Stimulated activated CD8-positive, alpha-beta memory T cell treated with anti-CD3 and anti-CD28 coated beads, Interleukin-15, amount 100 ng/mL, for 1 hour (primary cell): Measurements from ENCODE around the gene SAMD14.

Experiments
- DNase-seq: peaks from one replicate; pipeline ENCODE4 v3.0.0-alpha.2; 2020; ENCODE audit warnings: low read depth

SAMD14 gene

DNA sequence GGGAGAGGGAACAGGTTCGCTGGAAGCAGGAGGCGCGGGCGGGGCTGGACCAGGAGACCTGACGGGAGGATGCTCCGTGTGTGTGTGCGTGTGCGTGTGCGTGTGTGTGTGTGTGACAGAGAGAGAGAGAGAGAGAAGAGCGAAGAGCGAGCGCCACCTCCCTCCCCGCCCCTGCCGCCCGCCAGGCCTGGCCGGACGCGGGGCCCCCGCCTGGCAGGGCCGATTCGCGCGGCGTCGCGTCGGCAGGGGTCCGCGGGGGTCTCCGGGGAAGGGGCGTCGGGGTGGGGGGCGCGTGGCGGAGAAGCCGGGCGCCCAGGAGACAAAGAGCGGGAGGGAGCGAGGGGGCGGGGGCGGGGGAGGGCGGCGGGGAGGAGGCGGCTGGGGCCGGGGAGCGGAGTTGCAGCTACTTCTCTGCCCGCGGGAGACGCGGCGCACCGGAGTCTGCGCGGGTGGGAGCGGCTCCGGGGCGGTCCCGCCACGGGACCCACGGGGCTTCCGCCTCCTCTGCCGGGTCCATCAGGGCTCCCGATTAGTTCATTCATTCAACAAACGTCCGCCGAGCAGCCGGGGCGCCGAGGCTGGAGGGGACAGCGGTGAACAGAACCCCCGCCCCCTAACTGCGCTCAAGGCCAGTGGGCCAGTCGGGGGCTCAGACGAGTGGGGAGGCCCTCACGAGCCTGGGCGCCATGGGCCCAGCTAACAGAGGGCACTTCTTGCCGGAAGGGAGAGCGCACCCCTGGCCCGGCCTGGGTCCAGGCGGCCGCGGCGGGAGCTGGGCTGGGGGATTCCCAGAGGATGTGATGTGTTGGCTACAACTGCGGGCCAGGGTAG is at the start of gene SAMD14:
SAMD14 (minus strand) TSS at position 433 of the 831 bp plus-strand sequence. CDS start 5,201 bp downstream, outside the sequence.
- no peak for DNase-seq

DNA sequence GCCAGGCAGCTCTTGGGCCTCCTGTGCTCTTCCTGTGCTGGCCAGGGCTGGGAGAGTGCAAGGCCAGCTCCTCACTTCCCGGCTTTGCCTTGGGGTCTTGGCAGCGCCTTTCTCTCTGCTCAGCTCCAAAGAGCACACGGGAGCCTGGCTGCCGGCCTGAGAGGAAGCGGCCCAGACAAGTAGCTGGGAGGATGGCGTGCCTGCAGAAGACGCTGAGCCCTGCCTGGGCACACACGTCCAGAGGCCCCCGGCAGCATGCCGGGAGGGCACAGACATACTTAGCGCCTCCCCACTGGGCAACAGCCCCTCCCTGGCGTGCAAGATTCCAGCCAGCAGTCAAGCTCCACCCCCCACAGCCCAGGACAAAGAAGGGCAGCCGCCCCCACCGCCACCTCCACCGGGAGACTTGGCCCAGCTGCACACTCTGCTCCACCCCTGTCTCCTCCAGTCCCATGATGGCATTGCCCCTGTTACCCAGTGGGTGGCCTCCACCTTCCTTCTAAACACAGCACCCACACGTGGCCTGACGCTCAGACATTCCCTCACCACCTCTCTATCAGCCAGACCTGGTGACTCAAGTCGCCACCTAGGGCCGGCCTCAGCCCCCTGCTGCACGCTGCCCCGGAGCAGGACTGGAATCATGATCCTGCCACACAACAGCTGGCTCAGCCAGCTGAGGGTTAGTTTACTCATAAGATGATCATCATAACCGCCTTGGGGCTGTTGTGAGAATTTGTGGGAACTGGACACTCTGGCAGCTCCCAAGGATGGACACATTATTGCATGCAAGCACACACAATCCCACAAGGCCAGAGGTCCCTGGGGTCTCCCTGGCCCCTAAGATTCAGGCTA is 48.2 kb upstream of the SAMD14 start:
- DNase-seq, result no peak

DNA sequence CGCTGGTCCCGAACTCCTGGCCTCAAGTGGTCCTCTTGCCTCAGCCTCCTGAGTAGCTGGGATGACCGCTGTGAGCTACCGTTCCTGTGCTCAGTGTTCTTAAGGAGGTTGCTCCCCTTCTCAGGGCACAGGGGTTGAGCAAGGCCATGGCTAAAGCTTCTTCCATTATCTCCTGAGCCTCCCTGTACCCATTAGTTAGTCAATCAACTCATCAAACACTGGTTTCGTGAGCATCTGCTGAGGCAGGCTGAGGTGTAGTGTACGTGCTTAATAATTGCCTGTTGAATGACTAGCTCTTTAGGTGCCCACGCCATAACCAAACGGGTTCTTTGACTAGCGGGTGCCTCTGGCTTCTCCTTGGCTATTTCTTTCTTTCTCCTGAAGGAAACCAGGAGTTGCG is 47.5 kb upstream of the SAMD14 start:
- DNase-seq, result no peak

DNA sequence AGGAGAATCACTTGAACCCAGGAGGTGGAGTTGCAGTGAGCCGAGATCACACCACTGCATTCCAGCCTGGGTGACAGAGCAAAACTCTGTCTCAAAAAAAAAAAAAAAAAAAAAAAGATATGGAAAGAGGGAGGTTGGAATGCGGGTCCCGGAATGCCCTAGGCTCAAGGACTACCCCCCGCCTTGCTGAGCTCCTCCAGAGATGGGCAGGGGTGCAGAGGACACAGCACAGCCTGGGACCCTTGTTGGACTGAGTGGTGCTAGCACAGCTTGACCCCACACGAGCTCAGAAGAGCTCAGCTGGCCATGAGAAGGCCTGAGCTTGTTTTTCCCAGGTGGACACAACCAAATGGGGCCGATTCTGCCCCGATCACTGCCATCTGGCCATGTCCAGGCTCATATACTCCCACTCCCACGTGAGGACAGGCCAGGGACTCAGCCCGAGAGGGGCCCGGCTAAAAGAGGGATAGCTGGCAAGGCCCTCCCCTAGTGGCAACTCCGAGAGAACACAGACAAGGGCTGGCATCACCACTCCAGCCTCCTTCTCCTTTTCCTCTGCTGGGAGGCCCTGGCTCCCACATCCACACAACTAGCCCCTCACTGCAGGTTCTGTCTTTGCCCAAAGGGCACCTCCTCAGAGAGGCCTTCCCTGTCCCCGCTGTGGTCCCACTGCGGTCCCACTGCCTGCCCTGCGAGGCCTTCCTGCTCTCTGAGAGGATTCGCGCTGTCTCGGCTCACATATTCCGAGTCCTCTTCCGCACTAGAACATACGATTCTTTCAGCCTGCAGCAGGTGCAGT is 46.8 kb upstream of the SAMD14 start:
- no peak for DNase-seq

DNA sequence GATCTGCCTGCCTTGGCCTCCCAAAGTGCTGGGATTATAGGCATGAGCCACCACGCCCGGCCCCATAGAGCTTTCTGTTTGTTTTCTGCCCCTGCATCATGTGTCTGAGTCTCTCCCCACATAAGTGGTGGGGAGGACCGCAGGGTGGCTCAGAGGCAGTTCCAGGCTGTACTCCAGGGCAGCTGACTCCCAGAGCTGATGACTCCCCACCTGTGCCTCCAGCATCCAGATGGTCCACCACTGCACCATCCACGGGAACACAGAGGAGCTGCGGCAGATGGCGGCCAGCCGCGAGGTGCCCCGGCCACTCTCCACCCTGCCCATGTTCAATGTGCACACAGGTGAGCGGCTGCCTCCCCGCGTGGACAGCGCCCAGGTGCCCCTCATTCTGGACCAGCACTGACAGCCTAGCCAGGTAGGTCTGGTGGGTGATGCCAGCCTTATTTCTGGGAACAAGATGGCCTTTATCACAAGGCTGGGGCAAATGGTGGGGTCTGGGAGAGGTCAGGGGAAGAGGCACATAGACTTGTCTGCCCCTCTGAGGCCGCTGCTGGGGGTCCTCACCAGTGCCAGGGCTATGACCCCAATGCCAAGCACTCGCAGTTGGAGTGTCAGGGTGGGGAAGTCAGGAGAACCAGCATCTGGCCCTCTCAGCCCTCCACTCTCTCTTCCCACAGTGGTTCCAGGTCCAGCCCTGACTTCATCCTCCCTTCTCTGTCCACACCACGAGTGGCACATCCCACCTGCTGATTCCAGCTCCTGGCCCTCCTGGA is 45.3 kb upstream of the SAMD14 start:
- no peak for DNase-seq

DNA sequence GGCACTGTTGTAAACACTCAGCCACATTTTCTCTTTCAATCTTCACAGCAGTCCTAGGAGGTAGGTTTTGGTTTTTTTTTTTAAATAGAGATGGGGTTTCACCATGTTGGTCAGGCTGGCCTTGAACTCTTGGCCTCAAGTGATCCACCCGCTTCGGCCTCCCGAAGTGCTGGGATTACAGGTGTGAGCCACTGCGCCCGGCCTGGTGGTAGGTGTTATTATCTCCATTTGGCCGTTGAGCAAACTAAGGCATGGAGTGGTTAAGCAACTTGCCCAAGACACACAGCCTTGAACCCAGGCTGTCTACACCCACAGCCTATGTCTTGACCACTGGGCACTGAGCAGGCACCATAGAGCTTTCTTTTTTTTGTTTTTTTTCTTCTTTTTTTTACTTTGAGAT is 44.5 kb upstream of the SAMD14 start:
- no peak for DNase-seq

DNA sequence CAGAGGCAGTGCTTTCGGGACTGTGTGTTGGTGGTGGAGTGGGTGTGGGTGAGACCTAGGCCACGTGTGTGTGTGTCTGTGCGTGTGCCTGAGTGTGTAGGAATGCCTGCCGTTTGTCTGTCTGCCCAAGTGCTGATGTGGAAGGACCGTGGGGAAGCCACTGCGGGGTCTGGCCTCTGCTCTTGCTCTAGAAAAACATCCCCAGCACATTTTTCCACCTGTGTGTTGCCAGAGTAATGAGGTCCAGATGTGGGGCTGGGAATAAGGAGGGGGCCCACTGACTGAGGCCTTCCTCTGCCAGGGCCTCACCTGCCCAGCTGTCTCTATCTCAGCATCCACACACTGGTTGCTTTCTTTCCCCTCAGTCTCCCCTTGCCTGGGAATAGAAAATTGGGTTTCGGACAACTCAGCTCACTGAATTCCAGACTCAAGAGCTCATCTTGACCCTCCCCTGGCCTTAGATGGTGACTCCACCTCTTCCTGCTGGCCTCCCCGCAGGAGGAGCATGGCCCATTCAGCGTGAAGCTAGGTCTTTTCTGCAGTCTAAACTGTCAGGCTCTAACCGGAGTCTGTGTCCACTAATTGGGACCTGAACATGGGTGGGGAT is 43.5 kb upstream of the SAMD14 start:
- no peak for DNase-seq

DNA sequence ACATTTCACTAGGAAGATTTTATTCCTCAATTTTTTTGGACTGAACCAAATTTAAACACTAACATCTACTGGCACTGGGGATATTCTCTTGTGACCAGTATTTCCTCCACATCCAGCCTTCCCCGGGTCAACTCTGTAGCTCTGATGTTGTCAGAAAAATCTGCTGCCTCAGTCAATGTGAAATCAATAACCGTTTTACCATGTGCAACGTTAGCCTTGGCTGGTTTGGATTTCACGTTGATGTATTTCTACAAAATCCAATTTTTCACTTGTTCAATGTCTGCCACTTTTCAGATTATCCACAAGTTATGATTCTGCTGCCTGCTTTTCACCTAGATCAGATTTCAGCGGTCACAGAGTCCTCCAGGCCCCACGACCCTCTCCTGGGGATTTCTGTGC is 43.0 kb upstream of the SAMD14 start:
- DNase-seq, result no peak

DNA sequence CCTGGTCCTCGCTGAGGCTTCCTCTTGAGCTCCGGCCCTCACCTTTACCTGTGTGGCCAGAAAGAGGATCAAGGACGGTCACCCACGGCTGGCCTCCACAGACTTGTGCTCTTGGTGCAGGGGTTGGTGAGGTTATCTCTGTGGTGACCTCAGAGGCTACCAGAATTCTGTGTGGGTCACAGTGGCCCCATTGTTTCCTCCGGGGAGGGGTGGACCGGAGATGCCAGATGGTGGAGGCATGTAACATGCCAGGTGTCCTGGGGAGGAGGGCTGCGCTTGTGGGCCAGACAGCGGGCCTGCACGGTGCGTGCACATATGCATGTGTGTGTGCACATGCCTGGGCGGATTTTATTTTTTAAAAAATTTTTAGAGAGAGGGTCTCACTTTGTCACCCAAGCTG is 42.2 kb upstream of the SAMD14 start:
- DNase-seq, result no peak

DNA sequence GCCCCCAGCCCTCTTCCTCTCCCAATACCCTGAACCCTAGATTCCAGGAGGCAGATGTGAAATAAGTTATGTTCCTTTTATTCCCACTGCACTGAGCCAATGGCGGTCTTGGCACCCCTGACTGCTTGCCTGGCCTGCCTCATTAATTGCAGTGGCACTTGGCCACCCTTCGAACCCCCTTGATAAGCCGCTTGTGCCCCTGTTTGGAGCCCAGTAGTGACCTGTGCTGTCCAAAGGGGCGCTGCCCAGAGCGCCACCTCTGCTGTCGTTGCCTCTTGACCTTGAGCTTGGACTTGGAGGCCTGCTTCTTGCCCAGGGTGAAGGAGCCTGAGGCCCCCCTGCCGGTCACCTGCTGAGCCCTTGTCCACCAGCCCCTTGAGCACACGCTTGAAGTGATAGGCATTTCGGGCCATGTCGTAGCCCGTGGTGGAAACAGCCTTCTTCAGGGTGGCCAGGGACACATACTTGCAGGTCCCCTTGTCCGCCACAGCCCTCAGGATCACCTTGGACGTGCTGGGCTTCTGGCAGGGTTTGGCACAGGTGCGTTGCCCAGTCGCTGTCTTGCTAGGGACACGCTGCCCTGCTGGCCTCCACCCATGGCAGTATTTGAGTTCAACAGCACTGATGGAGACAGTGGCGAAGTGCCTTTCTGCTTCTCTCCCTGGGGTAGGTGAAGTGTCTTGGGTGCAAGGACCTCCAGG is 41.6 kb upstream of the SAMD14 start:
- DNase-seq, result no peak

DNA sequence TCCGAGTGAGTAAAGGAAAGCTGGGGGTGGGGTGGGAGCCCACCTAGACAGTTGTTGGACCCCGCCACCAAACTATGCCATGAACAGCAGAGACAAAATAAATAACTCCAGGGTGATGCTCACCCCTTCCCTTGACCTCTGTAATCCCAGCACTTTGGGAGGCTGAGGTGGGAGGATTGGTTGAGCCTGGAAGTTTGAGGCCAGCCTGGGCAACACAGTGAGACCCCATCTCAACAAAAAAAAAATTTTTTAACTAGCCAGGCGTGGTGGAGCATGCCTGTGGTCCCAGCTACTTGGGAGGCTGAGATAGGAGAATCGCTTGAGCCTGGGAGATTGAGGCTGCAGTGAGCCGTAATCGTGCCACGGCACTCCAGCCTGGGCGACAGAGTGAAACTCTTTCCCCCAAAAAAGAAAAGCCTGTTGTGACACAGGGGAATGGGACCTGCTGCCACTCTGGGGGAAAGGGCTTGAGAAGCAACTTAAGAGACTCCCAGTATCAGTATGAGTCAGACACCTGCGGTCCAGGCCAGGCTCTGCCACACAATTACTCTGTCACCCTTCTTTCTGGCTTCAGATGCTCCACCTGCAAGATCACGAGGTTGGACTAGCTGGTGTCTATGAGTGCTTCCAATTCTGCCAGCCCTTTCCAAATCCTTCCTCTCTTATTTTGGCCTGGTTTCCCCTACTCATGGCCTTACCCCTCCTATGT is 40.9 kb upstream of the SAMD14 start:
- no peak for DNase-seq

DNA sequence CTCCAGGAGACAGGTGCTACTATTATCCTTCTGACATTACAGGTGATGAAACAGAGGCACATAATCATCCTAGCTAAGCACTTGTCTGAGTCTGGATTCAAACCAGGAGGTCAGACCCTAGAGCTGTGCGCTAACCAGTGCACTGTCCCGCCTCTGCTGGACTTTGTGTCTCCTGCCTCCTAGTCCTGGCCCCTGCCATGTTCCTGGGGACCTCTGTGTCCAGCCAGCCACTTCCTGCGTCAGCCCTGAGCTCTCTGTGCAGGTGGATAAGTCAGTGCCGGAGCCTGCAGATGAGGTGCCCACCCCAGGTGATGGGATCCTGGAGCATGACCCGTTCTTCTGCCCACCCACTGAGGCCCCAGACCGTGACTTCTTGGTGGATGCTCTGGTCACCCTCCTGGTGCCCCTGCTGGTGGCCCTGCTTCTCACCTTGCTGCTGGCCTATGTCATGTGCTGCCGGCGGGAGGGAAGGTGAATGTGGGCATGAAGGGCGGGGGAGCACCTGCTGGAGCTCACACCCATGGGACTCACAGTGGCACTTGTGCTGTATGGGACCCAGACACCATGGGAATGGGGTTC is 40.0 kb upstream of the SAMD14 start:
- no peak for DNase-seq

DNA sequence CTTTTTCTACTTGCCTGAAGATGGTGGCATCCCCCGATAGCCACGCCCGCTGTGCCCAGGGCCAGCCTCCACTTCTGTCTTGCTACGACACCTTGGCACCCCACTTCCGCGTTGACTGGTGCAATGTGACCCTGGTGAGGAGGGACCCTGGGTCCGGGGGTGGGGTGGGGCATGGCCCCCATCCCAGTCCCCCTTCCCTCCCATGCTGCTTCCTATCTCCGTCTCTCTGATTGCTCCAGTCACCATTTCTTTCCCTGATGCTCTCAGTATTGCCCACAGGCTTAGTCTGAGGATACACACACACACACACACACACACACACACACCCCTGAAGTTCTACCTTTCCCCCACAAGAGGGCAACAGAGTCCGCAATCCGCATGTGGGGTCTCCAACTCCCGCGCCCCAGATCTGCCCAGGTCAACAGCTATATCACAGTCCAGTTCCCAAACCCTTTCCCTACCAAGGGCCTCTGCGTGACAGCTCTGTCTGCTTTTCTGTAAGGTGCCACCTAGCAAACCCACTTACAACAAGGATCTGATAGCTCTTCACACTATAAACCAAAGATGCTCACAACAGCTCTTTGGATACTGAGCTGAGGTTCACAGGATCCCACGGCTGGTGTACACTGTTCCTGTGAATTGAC is 39.3 kb upstream of the SAMD14 start:
- no peak for DNase-seq

DNA sequence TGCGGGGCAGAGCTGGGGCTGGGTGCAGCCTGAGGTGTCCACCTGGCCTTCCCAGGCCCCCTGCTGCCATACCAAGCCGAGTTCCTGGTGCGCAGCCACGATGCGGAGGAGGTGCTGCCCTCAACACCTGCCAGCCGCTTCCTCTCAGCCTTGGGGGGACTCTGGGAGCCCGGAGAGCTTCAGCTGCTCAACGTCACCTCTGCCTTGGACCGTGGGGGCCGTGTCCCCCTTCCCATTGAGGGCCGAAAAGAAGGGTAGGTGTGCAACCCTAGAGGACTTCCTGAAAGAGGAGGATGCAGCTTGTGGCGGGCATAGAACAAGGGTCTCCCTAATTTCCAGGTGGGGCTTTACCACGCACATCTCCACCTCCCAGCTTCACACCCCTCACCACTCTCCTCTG is 38.4 kb upstream of the SAMD14 start:
- no peak for DNase-seq

DNA sequence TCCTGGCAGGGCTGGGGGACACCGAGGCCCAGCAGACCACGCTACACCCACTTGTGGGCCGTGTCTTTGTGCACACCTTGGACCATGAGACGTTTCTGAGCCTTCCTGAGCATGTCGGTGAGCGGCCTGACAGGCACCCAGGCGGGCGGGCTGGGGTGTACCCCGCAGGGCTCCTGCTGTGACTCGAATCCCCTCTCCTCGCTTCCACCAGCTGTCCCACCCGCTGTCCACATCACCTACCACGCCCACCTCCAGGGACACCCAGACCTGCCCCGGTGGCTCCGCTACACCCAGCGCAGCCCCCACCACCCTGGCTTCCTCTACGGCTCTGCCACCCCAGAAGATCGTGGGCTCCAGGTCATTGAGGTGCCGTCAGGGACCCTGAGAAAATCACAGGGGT is 37.4 kb upstream of the SAMD14 start:
- DNase-seq, result no peak

DNA sequence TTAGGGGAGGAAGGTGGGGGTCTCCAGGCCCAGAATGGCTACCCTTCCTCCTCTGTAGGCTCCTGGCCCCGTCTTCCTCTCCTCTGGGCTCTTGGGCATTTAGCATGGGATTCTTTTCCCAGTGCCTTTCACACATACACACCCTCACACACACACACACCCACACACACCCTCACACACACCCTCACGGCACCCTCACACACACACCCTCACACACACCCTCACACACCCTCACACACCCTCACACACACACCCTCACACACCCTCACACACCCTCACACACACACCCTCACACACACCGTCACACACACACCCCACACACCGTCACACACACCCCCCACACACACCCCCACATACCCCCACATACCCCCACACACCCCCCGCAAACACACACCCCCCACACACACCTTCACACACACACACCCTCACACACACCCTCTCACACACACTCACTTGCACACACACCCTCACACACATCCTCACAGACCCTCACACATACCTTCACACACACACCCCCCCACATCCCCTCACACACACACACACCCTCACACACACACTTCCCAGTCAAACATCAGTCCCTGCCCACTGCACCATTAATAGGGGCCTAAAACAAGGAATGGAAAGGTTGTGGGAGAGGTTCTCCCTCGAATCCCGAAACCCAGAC is 36.7 kb upstream of the SAMD14 start:
- DNase-seq, result no peak

DNA sequence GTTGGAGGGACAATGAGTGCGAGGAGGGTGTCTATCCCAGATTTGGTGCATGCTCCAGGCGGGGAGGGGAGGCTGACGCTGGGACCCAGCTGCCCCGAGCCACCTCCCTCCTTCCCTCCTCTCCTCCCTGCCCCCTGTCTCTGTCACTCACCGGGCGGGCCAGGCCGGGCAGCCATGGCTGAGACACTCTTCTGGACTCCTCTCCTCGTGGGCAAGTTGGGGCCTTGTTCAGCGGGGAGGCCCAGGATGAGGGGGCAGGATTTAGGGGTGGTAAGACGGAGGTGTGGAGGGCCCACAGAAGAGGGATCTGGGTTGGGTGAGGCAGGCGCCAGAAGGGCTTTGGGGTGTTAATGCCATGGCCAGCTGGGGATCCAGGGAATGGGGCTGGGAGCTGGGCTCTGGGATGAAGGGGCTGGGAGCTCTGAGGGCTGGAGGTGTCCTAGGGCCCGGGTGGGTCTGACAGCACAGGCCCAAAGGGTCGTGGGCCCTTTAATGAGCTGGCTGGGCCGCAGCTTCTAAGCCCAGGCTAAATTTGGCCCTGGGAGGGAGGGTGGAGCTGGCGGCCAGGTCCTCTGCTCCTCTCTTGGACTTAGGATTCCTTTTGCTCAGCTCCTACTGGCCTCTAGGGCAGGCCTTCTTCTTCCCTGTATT is 36.0 kb upstream of the SAMD14 start, which contains the start of gene SGCA:
SGCA (plus strand) TSS at position 139 of the 651 bp plus-strand sequence; CDS start at position 175, 36 bp downstream.
- no peak for DNase-seq

DNA sequence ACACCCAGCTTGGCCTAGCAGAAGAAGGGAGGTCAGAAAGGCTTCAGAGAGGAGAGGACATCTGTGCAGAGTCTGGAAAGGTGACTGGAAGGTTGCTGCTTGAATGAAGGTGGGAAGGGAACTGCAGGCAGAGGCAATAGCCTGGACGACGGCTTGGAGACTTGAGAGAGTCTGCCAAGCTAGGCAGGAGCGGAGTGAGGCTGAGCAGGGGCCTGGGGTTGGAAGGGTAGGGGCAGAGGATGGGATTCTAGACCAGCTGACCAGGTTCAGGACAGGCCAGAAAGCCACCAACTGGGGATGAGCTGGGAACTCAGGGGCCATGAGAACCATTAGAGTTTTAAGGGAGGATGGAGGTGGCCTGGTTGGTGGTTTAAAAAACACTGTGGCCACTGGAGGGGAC is 35.5 kb upstream of the SAMD14 start:
- no peak for DNase-seq
